Fibroblast of the aortic adventitia (primary cell): ENCODE results near the gene NT5M. TPM values are rescaled to one million over a fixed set of nuclear protein-coding genes. Genes with fewer than 3 reads are reported as not detected.

ENCODE experiments used
- DNase-seq: peaks from one replicate; pipeline ENCODE4 v3.0.0-alpha.2; 2010; ENCODE audit warnings: low read depth
- H3K4me3 ChIP-seq: 2 replicates; pipeline ENCODE4 v1.5.1; 2011; ENCODE audit warnings: low read depth, mild to moderate bottlenecking, control low read depth, low read length, moderate library complexity
- total RNA-seq: library from RNA; depleted of rRNA; stranded (reverse); fragments of >200 nt; gene quantifications from 2 replicates; pipeline ENCODE4 v1.2.3, GENCODE V29; 2012; ENCODE audit warnings: low replicate concordance
- TF ChIP-seq, protein P1 (sequence below): IDR thresholded peaks from 2 replicates; pipeline ENCODE4 v1.5.1; 2011; ENCODE audit warnings: mild to moderate bottlenecking, low read length, control low read depth, inconsistent platforms; ENCODE audit not compliant: insufficient read depth

NT5M gene
- total RNA-seq, 1 donor: 2.3 TPM

DNA sequence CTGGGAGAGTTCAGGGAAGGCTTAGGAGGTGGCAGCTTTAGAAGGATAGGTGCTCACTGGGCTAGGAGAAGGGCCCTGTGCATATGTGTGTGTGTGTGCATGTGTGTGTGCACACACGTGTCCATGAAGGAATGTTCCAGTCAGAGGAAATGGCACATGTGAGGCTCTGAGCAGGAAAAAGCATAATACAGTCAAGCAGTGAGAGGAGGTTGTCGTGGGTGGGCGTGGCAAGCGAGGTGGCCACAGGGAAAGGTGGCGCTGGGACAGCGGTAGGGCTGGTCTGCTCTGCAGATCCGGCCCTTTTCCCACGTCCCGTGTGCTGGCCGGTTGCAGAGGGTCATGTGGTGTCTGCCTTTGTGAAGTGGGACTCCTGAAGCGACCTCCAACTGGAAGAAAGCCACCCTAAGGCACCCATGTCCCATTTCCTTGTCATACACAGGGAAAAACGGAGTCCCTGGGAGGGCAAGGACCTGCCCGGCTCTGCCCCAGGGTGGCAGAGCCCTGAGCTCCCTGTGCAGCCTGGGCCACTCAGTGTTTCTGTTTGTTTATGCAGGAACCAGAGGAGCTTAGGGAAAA is 40.1 kb downstream of the NT5M start:
- no peak overlapping the region for H3K4me3 ChIP-seq
- TF ChIP-seq, protein P1, sequence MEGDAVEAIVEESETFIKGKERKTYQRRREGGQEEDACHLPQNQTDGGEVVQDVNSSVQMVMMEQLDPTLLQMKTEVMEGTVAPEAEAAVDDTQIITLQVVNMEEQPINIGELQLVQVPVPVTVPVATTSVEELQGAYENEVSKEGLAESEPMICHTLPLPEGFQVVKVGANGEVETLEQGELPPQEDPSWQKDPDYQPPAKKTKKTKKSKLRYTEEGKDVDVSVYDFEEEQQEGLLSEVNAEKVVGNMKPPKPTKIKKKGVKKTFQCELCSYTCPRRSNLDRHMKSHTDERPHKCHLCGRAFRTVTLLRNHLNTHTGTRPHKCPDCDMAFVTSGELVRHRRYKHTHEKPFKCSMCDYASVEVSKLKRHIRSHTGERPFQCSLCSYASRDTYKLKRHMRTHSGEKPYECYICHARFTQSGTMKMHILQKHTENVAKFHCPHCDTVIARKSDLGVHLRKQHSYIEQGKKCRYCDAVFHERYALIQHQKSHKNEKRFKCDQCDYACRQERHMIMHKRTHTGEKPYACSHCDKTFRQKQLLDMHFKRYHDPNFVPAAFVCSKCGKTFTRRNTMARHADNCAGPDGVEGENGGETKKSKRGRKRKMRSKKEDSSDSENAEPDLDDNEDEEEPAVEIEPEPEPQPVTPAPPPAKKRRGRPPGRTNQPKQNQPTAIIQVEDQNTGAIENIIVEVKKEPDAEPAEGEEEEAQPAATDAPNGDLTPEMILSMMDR: no peak
- no peak for DNase-seq

DNA sequence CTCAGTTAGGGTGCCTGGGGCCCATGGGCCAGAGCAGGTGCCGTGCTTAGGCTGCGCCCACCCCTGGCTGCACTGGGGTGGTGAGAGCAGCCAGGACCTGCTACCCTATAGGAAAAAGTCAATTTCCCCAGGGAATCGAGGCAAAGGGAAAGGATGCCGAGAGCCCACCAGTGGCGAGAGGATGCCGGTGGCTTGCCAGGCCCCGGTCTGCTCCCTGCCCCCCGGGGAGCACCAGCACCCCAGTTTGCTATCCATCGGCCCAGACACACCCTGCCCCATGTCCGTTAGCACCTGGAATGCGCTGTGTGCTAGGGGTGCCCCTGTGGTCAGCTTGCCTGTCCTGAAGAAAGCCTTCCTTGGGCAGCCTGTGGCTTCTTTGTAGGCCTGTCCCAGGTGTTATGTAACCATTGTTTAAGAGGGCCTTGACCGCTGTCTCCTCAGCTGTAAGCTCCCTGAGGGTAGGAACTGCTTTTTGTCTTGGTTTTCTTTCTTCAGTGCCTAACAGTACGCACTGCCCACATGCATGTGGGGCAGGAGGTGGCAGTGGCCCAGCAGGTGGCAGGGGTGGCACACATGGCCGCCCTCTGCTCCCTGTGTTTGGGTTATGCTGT is 40.8 kb downstream of the NT5M start:
- H3K4me3 ChIP-seq: no peak overlapping the region
- TF ChIP-seq, protein P1: no peak
- no peak for DNase-seq

- DNase-seq: no peak
- TF ChIP-seq, protein P1: no peak
- no peak overlapping the region for H3K4me3 ChIP-seq
Observed at GRCh38 chr17:17344507-17345293, 41.5 kb downstream of the NT5M start.

- no peak overlapping the region for H3K4me3 ChIP-seq
- DNase-seq: no peak
- TF ChIP-seq, protein P1: no peak
Observed at GRCh38 chr17:17345294-17345597, 42.1 kb downstream of the NT5M start.

GRCh38 chr17:17345686-17346427 is 42.7 kb downstream of the NT5M start:
- TF ChIP-seq, protein P1: no peak
- no peak for DNase-seq
- no peak overlapping the region for H3K4me3 ChIP-seq

GRCh38 chr17:17346428-17347233 is 43.5 kb downstream of the NT5M start:
- no peak overlapping the region for H3K4me3 ChIP-seq
- no peak for DNase-seq
- TF ChIP-seq, protein P1: no peak
